GM19455 (cell line): ENCODE results near the gene TMEM143.
"Not testable (repeated sequence)": the region's sequence is repeated elsewhere in the genome, so short reads cannot be mapped to it uniquely, and the experiment has no call there.

Experiments used
- ATAC-seq: cut with Tn5 transposase; IDR thresholded peaks from one replicate; pipeline ENCODE4 v1.9.1; 2021; ENCODE audit not compliant: unreplicated experiment

The TMEM143 gene

DNA sequence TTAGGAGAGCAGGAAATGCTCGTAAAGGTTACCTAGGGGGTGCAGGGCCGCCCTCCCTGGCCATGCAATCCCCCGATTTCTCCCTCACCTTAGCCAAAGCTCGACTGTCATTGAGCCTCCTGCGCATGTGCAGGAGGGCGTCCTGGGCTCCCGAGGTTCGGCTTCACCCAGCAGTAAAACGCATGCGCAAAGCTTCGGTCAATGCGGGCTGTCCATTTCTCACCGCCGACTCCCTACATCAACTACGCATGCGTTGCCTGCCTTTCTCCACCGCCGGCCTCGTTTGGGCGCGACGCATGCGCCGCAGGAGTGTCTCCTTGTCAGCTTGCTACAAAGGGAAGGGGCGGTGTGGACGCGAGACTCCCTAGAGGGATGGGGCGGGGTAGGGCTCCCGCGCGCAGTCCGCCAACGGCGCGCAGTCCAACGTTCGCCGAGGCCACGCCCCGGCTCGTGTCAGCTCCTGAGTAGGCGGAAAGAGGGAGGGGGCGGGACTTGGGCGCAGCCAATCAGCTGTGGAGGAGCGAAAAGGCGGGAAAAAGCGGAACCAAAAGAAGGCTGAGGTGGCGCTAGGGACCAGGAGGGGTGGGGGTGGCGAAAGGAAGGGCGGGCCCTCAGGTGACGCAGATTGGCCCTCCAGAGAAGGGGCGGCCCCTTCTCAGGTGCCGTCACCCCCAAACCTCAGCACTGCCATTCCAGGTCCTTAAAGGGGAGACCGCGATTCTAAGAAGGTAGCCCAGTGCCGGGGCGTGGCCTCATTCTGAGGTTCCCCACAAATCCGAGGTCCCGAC lies at the start of gene TMEM143, which contains the start of gene SYNGR4:
TSS of gene TMEM143 (minus strand) at position 131 of the 788 bp plus-strand sequence. CDS start at position 111, 20 bp downstream.
TSS of gene SYNGR4 (plus strand) at position 558 of the 788 bp plus-strand sequence. CDS start 1,476 bp downstream, outside the sequence.
- ATAC-seq = peak; percentile 71

DNA sequence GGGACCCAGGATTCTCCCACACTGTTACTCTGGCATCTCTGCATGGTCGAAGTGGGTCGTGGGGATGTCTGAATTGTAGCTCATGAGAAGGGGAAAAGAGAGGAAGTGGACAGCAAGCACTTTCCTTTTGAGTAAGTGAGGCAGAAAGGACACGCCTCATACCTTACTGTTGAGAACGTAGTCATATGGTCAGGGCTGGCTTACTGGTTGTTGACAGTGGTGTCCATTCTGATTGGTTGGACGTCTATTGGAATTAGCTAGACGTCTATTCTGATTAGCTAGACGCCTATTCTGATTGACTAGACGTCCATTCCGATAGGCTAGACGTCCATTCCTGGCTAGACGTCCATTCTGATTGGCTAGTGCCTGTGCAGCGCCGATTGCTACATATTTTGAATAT lies 42.1 kb upstream of the TMEM143 start:
- no peak for ATAC-seq

GRCh38 chr19:48405010-48405659 lies 41.4 kb upstream of the TMEM143 start:
- ATAC-seq = no peak

DNA sequence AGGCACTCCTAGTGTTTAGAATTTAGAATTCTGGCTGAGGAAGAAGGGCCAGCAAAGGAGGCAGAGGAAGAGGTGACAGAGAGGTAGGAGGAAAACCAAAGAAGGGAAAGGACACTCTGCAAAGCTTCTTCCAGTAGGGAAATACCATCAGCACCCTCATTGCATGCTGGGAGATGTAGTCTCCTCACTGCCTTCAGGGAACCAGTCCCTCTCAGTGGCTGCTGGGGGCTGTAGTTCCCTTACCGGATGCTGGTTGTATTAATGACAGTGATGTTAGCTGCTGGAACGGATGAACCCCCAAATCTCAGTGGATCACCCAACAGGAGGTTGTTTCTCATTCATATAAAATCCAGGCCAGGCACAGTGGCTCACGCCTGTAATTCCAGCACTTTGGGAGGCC lies 39.9 kb upstream of the TMEM143 start:
- no peak for ATAC-seq

DNA sequence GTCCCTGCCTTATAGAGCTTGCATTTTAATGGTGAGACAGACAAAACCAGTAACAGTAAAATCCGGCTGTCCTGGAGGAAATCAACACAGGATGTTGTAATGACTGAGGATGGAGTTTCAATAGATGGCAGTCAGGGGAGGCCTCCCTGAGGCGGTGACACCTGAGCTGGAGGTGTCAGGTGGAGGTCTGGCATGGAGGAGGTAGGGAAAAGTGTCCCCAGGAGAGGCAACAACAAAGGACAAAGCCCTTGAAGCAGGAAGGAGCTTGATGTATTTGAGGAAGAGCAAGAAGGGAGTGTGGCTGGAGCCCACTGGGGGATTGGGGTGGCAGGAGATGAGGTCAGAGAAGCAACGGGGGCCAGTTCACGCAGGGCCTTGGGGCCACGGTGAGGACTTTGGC lies 37.5 kb upstream of the TMEM143 start:
- ATAC-seq = no peak

- no peak for ATAC-seq
Observed at GRCh38 chr19:48400018-48400742, 36.4 kb upstream of the TMEM143 start.

- no peak for ATAC-seq
Observed at GRCh38 chr19:48398375-48399235, 34.9 kb upstream of the TMEM143 start.

GRCh38 chr19:48398102-48398374 lies 34.3 kb upstream of the TMEM143 start:
- ATAC-seq = no peak

DNA sequence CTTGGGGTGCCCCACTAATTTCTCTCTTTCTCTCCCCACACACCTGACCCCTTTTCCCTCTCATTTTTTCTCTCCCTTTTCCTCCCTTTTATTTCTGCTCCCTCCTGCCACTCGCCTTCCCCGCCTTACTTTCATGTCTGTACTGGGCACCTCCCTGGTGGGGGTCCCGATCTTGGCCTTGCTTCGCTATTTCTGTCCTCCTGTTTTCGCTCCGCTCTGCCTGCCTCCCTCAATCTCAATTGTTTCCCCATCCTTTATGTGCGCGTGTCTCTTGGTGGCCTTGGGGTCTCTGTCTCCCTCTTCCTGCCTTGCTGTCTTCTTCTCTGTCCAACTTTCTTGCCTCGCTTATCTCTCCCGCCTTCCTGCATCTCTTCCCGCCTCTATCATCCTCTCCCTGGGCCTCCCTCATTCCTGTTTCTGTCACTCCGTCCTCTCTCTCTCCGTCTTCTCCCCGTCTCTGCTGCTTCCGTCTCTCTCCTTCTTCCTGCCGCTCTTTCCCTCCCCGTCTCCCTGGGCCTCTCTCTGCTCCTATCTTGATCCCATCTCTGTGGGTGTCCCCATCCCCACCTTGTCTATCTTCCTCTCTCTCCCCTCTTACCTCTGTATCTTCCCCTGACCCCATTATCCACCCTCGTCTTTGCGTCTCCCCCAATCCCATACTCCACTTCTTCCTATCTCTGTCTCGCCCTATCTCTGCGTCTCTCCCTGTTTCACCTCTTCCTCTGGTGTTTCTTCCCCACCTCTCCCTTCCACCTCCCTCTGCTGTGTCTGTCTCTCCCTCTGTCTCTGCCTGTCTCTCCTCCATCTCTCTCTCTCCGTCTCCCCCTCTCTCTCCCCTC lies 33.7 kb upstream of the TMEM143 start:
- no peak for ATAC-seq

DNA sequence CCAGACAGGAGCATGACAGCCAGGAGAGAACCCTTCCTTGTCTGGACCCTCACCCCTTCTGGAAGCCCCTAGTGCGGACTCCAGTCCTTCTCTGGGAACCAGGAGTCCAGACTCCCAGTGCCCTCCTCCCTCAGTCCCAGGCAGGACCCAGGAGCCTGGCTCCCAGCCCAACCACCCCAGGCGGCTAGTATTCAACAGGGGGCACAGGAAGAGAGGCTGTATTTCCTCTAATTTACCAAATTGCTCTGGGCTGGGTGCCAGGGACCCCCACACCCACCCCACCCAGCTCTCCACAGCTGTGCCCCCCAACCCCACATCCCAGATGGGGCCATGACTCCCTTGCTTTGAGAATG lies 33.1 kb upstream of the TMEM143 start:
- ATAC-seq = no peak

DNA sequence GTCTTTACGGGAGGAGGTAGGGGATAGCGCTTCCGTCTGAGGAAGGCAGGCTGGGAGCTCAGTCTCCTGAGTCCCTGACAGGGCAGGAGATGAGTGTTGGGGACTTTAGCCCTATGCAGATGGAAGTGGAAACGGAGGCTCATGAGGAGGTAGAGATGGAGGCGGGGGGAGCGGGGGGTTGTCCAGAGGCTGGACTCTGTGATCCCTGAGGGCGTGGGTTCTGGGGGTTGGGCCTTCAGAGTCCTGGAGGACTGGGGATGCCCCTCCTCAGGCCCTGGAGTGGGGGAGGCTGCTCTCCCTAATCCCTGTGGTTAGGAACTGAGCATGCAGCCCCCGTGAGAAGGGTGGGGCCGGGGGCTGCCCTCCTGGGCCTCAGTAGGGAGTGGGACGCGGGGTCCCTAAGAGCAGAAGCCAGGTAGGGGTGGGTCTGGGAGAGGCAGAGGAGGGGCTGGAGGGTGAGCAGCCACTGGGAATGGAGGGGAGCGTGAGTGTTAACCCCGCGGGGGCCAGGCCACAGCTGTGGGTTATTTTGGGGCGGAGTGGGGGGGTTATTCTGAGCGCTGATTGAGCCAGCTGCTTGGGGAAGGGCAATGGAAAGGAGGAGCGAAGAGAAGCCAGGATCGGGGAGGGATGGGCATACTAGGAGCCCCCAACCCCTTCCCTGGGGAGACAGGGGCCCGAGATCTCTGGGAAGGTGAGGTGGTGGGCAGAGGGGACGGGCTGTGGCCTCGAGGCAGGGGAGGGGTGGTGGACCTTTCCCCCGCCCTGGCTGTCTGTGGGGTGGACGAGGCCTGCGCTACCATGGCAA lies 32.5 kb upstream of the TMEM143 start:
- no peak for ATAC-seq

GRCh38 chr19:48395499-48395898 lies 31.8 kb upstream of the TMEM143 start:
- no peak for ATAC-seq

DNA sequence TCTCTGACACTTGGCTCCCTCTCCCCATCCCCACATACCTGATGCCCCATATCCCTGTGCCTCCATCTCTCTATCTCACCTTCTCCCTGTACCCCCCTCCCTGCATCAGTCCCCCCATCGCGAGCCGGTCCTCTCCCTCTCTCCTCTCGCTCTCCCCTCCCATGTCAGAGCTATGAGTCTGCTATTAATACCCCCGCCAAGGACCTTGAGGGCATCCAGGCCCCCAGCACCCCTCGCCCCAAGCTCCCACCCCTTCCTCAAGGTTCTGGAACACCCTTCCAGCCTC lies 31.4 kb upstream of the TMEM143 start:
- no peak for ATAC-seq

- no peak for ATAC-seq
Observed at GRCh38 chr19:48394331-48395169, 30.8 kb upstream of the TMEM143 start.

DNA sequence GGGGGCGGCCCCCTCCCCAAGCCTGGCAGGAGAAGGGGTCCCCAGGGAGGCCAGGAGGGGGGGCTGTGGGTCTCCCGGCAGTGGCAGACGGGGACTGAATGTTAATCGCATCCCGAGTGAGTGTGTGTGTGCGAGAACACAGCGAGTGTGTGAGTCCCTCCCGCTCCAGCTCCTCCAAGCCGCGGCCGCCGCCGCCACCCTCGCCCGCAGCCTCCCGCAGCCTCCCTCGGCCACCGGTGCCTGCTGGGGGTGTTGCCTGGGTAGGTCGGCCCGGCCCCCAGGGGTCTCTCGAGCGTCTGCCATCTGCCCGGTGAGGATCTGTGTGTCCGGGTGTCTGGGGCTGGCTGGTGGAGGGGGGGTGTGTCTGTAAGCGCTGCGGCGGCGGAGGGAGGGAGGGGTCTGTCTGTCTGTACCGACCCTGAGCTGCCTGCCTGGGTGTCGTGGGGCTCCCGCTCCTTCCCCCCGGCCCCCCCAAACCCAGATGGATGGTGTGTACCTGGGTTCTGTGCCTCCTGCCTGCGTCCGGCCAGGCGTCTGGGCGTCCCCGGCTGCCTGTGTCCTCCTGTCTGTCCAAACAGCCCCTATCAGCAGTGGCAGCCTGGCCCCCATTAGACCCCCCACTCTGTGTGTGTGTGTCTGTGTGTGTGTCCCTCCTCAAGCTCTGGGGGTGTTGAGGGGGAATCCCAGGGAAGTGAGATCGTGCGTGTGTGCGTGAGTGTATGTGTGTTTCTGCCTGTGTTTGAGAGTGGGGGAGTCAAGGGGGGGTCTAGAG lies 30.0 kb upstream of the TMEM143 start, which contains the start of gene GRIN2D:
TSS of gene GRIN2D (plus strand) at position 110 of the 772 bp plus-strand sequence. CDS start 4,725 bp downstream, outside the sequence.
- ATAC-seq = no peak

- ATAC-seq = no peak
Observed at GRCh38 chr19:48392860-48393558, 29.3 kb upstream of the TMEM143 start.

GRCh38 chr19:48392006-48392344 lies 28.2 kb upstream of the TMEM143 start:
- not testable (repeated sequence) for ATAC-seq
